Measurements from ENCODE around the gene RNF217. TPM values are rescaled to one million over a fixed set of nuclear protein-coding genes. Genes with fewer than 3 reads are reported as not detected.
"Not testable (repeated sequence)": the region's sequence is repeated elsewhere in the genome, so short reads cannot be mapped to it uniquely, and the experiment has no call there.

Gene RNF217
- total and polyA plus RNA-seq, 2 of the 8 experiments (the other 6 are each of a cell fraction or from before 2014, with no cell fraction given), result 2.0 to 8.9 TPM

GRCh38 chr6:125125856-125126255 lies 163.6 kb downstream of the RNF217 start:
- DNase-seq (ENCODE audit: low read depth in 1 of 2, low spot score in 2 of 2); H3K56ac ChIP-seq (replicated peaks; ENCODE audit: insufficient read length, low read depth, low read length); H3K23me2 ChIP-seq (ENCODE audit: low read depth, low read length); H3K27ac ChIP-seq (ENCODE audit: low read depth, low read length); H3K4me3 ChIP-seq (ENCODE audit: extremely low read depth in 1 of 4, insufficient read depth in 2 of 4, low read depth in 3 of 4, low read length in 4 of 4); H2BK12ac ChIP-seq (ENCODE audit: low read depth, low read length); H3K9ac ChIP-seq (replicated peaks in 1 of 4; ENCODE audit: extremely low read depth in 1 of 4, low read depth in 3 of 4, low read length in 3 of 4); H3K14ac ChIP-seq (ENCODE audit: insufficient read length); H3K4ac ChIP-seq (replicated peaks; ENCODE audit: insufficient read length, low read depth, low read length); H3K79me1 ChIP-seq (ENCODE audit: low read depth, low read length); POLR2A ChIA-PET (ENCODE audit: partially characterized antibody); H3K23ac ChIP-seq (ENCODE audit: insufficient read length); FAIRE-seq; H3K18ac ChIP-seq (ENCODE audit: extremely low read depth, low read length); H4K91ac ChIP-seq (replicated peaks; ENCODE audit: insufficient read length, low read length); H3K9me3 ChIP-seq (ENCODE audit: insufficient read depth in 2 of 2, low read depth in 1 of 2, low read length in 1 of 2); H2BK15ac ChIP-seq (ENCODE audit: low read length); H4K8ac ChIP-seq (ENCODE audit: extremely low read depth, insufficient read depth, low read length); H3K27me3 ChIP-seq (replicated peaks in 1 of 4; ENCODE audit: control insufficient read depth in 3 of 4, extremely low read depth in 1 of 4, insufficient read depth in 3 of 4, low read length in 3 of 4); H2BK20ac ChIP-seq (ENCODE audit: low read length); H3K4me1 ChIP-seq (replicated peaks in 1 of 4; ENCODE audit: control insufficient read depth in 3 of 4, insufficient read depth in 4 of 4, low read length in 3 of 4); H3K4me2 ChIP-seq (ENCODE audit: insufficient read depth in 1 of 2, low read depth in 2 of 2, low read length in 2 of 2); H4K5ac ChIP-seq (ENCODE audit: insufficient read length, low read depth, low read length); H2BK5ac ChIP-seq (ENCODE audit: low read depth, low read length); H3K36me3 ChIP-seq (ENCODE audit: control insufficient read depth in 2 of 4, insufficient read depth in 4 of 4, low read length in 3 of 4); H2AK5ac ChIP-seq (ENCODE audit: low read depth, low read length); H2AFZ ChIP-seq (ENCODE audit: low read length); H4K20me1 ChIP-seq (replicated peaks in 1 of 2; ENCODE audit: control insufficient read depth in 1 of 2, insufficient read depth in 2 of 2, low read length in 2 of 2); H3K79me2 ChIP-seq (ENCODE audit: control insufficient read depth in 1 of 2, insufficient read depth in 2 of 2, low read length in 2 of 2); H2BK120ac ChIP-seq (replicated peaks; ENCODE audit: low read depth, low read length): not testable (repeated sequence)
- WGBS, 2 experiments (ENCODE audit: extremely low coverage in 1 of 2, insufficient coverage in 1 of 2, insufficient read length in 1 of 2, insufficient replicate concordance in 2 of 2, low coverage in 1 of 2, low lambda C conversion rate in 2 of 2, missing lambda C conversion rate in 1 of 2), result 95% methylated on average over 13 of the region's 23 CpGs; no CpG with 5 or more reads in 1 of the 2 experiments
- CTCF ChIA-PET (ENCODE audit: partially characterized antibody), result interaction anchor here (4.7 kb wide), 2 partner anchors 12 to 255 kb away, joined by 18 to 38 read pairs; no protein-coding TSS in a partner anchor

Data from H1 (cell line).